GM18519 (cell line): ENCODE measurements around the gene ABHD5.

Experiments used
- ATAC-seq: cut with Tn5 transposase; IDR thresholded peaks from one replicate; pipeline ENCODE4 v1.9.1; 2021; ENCODE audit warnings: mild to moderate bottlenecking, moderate library complexity; ENCODE audit not compliant: unreplicated experiment, low FRiP score

The ABHD5 gene

GRCh38 chr3:43709022-43709421 is 18.3 kb downstream of the ABHD5 start:
- ATAC-seq = no peak

GRCh38 chr3:43710607-43711006 is 19.9 kb downstream of the ABHD5 start:
- ATAC-seq = no peak

DNA sequence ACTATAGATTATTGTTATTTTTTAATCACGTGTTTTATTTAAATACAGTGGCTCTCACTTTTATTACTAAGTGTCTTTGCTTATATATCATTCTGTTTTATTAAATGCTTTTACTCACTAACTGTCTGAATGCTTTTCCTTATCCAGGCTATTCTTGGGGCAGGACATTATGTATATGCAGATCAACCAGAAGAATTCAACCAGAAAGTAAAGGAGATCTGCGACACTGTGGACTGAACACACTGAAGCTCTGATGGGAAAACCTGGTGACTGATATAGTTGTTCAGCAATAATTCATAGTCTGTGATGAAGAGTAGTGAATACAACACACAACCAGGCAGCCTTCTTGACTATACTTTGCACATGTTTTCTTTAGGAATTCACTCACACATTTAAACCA is 27.6 kb downstream of the ABHD5 start:
- no peak for ATAC-seq

- no peak for ATAC-seq
These were observed 32.5 kb downstream of the ABHD5 start for GRCh38 chr3:43723121-43723734.

- no peak for ATAC-seq
These were observed 35.8 kb downstream of the ABHD5 start for GRCh38 chr3:43726521-43726920.

DNA sequence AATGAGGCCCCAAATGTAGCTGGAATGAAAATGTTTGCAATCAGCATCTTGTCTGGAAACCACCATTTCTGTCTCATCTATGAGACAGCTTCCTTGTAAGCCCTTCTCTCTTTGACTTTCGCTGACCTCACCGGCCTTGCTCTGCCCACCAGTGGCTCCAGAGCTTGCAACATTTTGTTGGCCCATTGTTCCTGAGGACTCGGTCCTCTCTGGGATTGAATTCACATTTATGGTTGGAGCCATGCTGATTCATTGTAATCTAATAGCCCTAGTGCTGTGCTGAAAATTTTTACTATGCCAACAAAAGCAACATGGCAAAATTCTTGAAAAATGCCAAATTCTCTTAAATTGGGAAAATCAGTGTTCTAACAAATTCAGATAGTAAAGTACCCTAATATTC is 37.2 kb downstream of the ABHD5 start:
- no peak for ATAC-seq

DNA sequence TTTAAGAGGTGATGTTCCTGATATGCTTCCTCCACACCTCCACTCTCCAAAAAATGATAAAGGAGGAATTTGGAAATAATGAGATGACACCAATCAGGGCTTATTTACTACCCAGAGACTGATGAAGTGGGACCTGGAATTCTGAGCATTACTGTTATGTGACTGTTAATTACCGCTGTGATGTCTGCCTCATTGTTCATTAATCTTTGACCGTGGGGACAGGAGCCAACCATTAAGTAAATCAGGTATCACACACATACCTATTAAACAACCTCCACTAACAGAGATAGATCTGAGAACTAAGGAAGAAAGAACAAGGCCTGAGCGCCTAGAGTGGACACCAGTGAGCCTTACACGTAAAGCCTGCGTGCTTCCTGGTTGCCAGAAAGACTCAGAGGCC is 37.7 kb downstream of the ABHD5 start:
- no peak for ATAC-seq

DNA sequence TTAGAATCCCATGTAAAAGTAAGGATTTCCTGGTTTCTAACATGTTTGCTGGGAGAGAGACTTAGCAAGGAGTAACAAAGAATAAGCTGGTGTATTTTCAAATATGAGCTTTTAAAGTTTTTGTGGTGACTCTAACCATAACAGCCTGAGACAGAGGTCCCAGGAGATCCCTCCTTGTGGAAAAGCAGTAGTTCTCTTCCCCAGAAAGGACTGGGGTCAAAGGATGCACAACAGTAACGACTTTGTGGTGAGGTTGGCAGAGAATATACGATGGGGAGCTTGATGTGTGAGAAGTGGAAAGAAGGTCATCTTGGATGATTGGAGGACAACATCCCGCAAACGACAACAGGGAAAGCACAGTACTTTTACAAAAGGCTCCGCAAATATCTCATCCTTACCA is 38.2 kb downstream of the ABHD5 start:
- ATAC-seq = no peak

GRCh38 chr3:43729707-43730414 is 39.1 kb downstream of the ABHD5 start:
- no peak for ATAC-seq

DNA sequence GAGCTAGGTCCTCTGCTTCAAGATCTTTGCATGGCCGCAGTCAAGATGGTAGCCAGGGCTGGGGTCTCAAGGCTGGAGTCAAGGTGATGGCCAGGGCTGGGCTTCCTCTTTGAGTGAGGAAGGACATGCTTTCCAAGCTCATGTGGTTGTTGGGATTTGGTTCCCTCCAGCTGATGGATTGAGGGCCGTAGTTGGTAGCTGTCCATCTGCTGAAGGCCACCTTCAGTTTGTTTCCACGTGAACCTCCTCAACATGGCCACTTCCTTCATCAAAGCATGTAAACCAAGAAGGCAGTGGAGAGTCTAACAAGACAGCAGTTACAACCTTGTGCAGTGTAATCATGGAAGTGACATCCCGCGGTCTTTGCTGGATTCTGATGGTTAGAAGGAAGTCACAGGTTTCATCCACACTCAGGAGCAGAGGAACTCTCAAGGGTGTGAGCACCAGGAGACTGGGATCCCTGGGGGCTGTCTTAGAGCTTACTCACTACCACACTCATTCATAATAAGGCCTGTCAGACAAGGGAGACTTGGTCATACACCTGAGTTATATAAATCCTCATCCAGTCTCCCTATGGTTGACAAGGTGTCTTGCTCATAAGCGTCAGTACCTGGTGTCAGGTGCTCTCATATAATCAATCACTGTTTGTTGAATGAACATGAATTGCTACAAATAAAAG is 42.1 kb downstream of the ABHD5 start:
- ATAC-seq = no peak

DNA sequence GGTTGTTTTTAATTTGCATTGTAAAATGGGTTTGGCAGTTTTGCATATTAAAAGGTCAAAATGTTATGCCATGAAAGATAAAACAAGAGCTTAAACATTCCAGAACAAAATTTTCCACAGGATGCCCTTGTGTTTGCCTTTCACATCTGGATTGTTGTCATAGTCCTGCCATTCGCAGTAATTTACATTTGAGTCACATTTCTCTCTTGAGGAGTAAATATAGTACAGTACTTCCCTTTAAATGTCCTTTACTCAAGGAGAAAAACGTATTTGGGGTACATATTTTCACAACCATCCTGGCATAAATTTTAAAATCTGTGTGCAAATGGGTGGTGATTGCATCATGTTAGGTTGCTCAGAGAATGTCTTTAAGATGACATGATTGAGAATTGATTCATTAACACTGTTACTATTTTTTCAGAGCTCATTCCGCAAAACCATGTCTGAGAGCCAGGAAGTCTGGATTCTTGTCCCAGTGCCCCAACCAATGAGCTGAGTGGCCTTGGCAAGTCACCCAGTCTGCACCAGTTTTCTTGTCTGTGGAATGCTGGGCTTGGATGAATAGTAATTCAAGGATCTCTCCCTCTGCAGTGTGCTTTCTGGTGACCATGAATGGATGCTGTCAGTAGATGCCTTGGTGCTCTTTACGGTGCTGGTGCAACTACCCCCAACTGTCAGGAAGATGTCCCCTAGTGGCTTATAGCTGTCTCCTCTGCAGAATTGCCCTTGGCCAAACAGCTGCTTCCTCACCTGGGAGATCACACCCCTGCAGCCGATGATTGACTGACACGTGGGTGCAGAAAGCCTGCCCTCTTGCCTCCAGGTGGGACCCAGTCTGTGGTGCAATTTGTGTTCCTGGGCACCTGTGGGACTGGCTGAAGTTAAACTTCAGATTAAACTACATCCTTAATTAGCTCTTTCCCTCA is 43.0 kb downstream of the ABHD5 start:
- ATAC-seq = no peak

- no peak for ATAC-seq
These were observed 43.9 kb downstream of the ABHD5 start for GRCh38 chr3:43734685-43735084.

- ATAC-seq = no peak
These were observed 44.9 kb downstream of the ABHD5 start for GRCh38 chr3:43735618-43736017.

GRCh38 chr3:43736558-43737440 is 46.1 kb downstream of the ABHD5 start:
- ATAC-seq = no peak

- no peak for ATAC-seq
These were observed 47.6 kb downstream of the ABHD5 start for GRCh38 chr3:43738305-43738704.

- no peak for ATAC-seq
These were observed 52.2 kb downstream of the ABHD5 start for GRCh38 chr3:43742920-43743319.

DNA sequence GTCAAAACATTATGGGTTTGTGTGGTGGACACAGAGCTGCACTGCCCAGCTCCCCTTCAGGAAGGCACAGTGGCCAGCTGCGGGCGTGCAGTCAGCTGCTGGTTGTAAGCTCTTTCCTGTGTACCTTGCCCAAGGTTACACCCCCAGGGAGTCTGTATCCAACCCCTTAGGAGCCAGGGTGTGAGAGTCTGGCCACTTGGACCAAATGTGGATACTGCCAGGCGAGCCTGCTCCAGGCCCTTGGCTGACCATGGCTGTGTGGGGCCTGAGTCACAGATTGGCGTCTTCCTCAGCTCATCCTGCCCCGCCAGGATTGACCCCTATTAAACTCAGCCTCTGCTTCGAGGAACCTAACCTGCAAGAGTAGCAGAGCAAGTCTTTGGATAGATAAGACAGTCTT is 56.9 kb downstream of the ABHD5 start:
- no peak for ATAC-seq

DNA sequence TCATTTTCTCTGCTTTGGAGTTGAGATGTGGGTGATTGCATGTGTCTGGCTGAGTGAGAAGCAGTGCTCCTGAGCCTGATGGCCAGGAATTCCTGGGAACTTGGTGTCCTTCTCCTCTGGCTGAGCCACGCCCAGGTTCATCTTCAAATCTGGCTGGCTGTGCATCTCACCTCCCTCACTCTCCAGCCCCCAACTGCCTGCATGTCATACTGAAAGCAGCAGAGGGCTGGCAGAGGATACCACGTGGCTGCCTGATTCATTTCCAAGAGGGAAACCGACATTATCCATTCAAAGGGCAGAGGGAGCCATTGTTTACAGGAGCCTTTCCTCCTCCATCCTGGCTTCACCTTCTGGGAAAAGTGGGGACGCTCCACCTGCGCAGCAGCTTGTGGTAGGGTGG is 57.4 kb downstream of the ABHD5 start:
- ATAC-seq = no peak

DNA sequence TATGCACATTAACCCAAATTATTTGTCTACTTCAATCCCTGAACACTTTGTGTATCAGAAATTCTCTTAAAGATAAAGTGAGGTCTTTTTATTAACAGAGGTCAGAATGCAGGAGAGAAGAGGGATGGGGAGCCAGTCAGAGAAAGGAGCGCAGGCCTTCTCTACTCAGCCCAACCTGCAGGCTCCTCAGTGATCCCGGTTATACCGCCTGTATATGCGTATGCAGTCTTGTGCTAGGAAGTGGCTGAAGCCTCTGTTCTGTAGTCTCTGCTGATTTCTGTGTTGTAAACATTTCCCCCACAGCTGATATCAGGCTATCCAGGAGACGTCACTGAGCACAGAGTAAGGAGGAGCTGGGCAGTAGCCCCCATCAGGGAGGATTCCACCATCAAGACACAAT is 57.9 kb downstream of the ABHD5 start:
- ATAC-seq = no peak

GRCh38 chr3:43752905-43753304 is 62.2 kb downstream of the ABHD5 start:
- no peak for ATAC-seq
